T-helper 1 cell treated with Interleukin-12 subunit alpha and Interleukin-12 subunit beta and Interleukin-4 antibody, amounts not matched to agents 30 μg/mL and 1 μg/mL, for 36 hours (primary cell): ENCODE data around the gene CAPN5.

Source experiments
- H3K27ac Mint-ChIP-seq: one replicate; pipeline ENCODE4 v1.8.0; 2021; ENCODE audit warnings: mild to moderate bottlenecking, mixed read lengths
- H3K27me3 Mint-ChIP-seq: one replicate; pipeline ENCODE4 v1.8.0; 2021; ENCODE audit warnings: low read depth, mixed read lengths
- H3K36me3 Mint-ChIP-seq: one replicate; pipeline ENCODE4 v1.8.0; 2021; ENCODE audit warnings: low read depth, mixed read lengths
- H3K4me1 Mint-ChIP-seq: one replicate; pipeline ENCODE4 v1.8.0; 2021; ENCODE audit warnings: low read depth, mixed read lengths
- H3K4me3 Mint-ChIP-seq: one replicate; pipeline ENCODE4 v1.8.0; 2021; ENCODE audit warnings: mild to moderate bottlenecking, moderate library complexity, mixed read lengths
- H3K9me3 Mint-ChIP-seq: one replicate; pipeline ENCODE4 v1.8.0; 2021; ENCODE audit warnings: mixed read lengths

Gene CAPN5

GRCh38 chr11:77102246-77103210 lies 35.8 kb downstream of the CAPN5 start, which contains the start of gene OMP:
TSS of gene OMP (plus strand) at chr11:77102840. CDS start at chr11:77102840, 0 bp downstream.
- Mint-ChIP-seq H3K4me1 (no peaks in the 10 kb centered on the region), H3K27ac (no peak within 1 kb of the TSS), H3K9me3 (no peaks in the 10 kb centered on the region), H3K36me3 (no peaks in the 10 kb centered on the region), H3K27me3 (no peaks in the 10 kb centered on the region), H3K4me3 (no peak within 1 kb of the TSS)

- Mint-ChIP-seq H3K9me3 (no peaks in the 10 kb centered on the region), H3K27me3 (no peaks in the 10 kb centered on the region), H3K36me3 (no peaks in the 10 kb centered on the region), H3K4me1 (no peaks in the 10 kb centered on the region), H3K27ac (no peak overlapping the region), H3K4me3 (no peak overlapping the region)
Measured at GRCh38 chr11:77103319-77103718, 36.5 kb downstream of the CAPN5 start.

- H3K27me3 Mint-ChIP-seq = no peaks in the 10 kb centered on the region
- H3K9me3 Mint-ChIP-seq = no peaks in the 10 kb centered on the region
- no peaks in the 10 kb centered on the region for H3K4me1 Mint-ChIP-seq
- H3K36me3 Mint-ChIP-seq = no peaks in the 10 kb centered on the region
- no peak overlapping the region for H3K4me3 Mint-ChIP-seq
- H3K27ac Mint-ChIP-seq = no peak overlapping the region
Measured at GRCh38 chr11:77104727-77105126, 38.0 kb downstream of the CAPN5 start.

GRCh38 chr11:77106321-77106720 lies 39.5 kb downstream of the CAPN5 start:
- Mint-ChIP-seq H3K27ac (no peak overlapping the region), H3K4me1 (no peaks in the 10 kb centered on the region), H3K4me3 (no peak overlapping the region), H3K27me3 (no peaks in the 10 kb centered on the region), H3K9me3 (no peaks in the 10 kb centered on the region), H3K36me3 (no peaks in the 10 kb centered on the region)

GRCh38 chr11:77106759-77107158 lies 40.0 kb downstream of the CAPN5 start:
- Mint-ChIP-seq H3K27me3 (no peaks in the 10 kb centered on the region), H3K36me3 (no peaks in the 10 kb centered on the region), H3K4me3 (no peak overlapping the region), H3K4me1 (no peaks in the 10 kb centered on the region), H3K27ac (no peak overlapping the region), H3K9me3 (no peaks in the 10 kb centered on the region)

- H3K4me1 Mint-ChIP-seq = no peaks in the 10 kb centered on the region
- no peak overlapping the region for H3K27ac Mint-ChIP-seq
- H3K36me3 Mint-ChIP-seq = no peaks in the 10 kb centered on the region
- H3K9me3 Mint-ChIP-seq = no peaks in the 10 kb centered on the region
- no peak overlapping the region for H3K4me3 Mint-ChIP-seq
- H3K27me3 Mint-ChIP-seq = no peaks in the 10 kb centered on the region
Measured at GRCh38 chr11:77107950-77108349, 41.2 kb downstream of the CAPN5 start.

GRCh38 chr11:77108436-77108835 lies 41.7 kb downstream of the CAPN5 start:
- H3K27ac Mint-ChIP-seq = no peak overlapping the region

GRCh38 chr11:77109236-77110019 lies 42.7 kb downstream of the CAPN5 start:
- no peak overlapping the region for H3K27ac Mint-ChIP-seq
- peaks cover 3% of the 10 kb centered on the region for H3K4me1 Mint-ChIP-seq
- no peaks in the 10 kb centered on the region for H3K36me3 Mint-ChIP-seq
- no peaks in the 10 kb centered on the region for H3K27me3 Mint-ChIP-seq
- H3K9me3 Mint-ChIP-seq = no peaks in the 10 kb centered on the region
- no peak overlapping the region for H3K4me3 Mint-ChIP-seq

More at GRCh38 chr11:77108436-77108835, 41.7 kb downstream of the CAPN5 start:
- H3K27me3 Mint-ChIP-seq = no peaks in the 10 kb centered on the region
- no peaks in the 10 kb centered on the region for H3K36me3 Mint-ChIP-seq
- H3K4me3 Mint-ChIP-seq = no peak overlapping the region
- H3K9me3 Mint-ChIP-seq = no peaks in the 10 kb centered on the region
- H3K4me1 Mint-ChIP-seq = peaks cover 3% of the 10 kb centered on the region

- no peak overlapping the region for H3K27ac Mint-ChIP-seq
- H3K4me3 Mint-ChIP-seq = no peak overlapping the region
- no peaks in the 10 kb centered on the region for H3K27me3 Mint-ChIP-seq
- H3K4me1 Mint-ChIP-seq = peaks cover 3% of the 10 kb centered on the region
- H3K36me3 Mint-ChIP-seq = no peaks in the 10 kb centered on the region
- H3K9me3 Mint-ChIP-seq = no peaks in the 10 kb centered on the region
Measured at GRCh38 chr11:77110836-77111235, 44.1 kb downstream of the CAPN5 start.

- Mint-ChIP-seq H3K36me3 (no peaks in the 10 kb centered on the region), H3K27ac (no peak overlapping the region), H3K4me3 (no peak overlapping the region), H3K4me1 (peaks cover 3% of the 10 kb centered on the region), H3K9me3 (no peaks in the 10 kb centered on the region), H3K27me3 (no peaks in the 10 kb centered on the region)
Measured at GRCh38 chr11:77111277-77111676, 44.5 kb downstream of the CAPN5 start.

- Mint-ChIP-seq H3K4me3 (no peak overlapping the region), H3K27ac (no peak overlapping the region)
Measured at GRCh38 chr11:77111946-77112345, 45.2 kb downstream of the CAPN5 start.

GRCh38 chr11:77112641-77113381 lies 46.0 kb downstream of the CAPN5 start:
- H3K4me3 Mint-ChIP-seq = no peak overlapping the region
- no peak overlapping the region for H3K27ac Mint-ChIP-seq
- H3K9me3 Mint-ChIP-seq = no peaks in the 10 kb centered on the region
- peaks cover 3% of the 10 kb centered on the region for H3K4me1 Mint-ChIP-seq
- no peaks in the 10 kb centered on the region for H3K36me3 Mint-ChIP-seq
- H3K27me3 Mint-ChIP-seq = no peaks in the 10 kb centered on the region

More at GRCh38 chr11:77111946-77112345, 45.2 kb downstream of the CAPN5 start:
- Mint-ChIP-seq H3K27me3 (no peaks in the 10 kb centered on the region), H3K9me3 (no peaks in the 10 kb centered on the region), H3K36me3 (no peaks in the 10 kb centered on the region), H3K4me1 (peaks cover 3% of the 10 kb centered on the region)

GRCh38 chr11:77113382-77114088 lies 46.8 kb downstream of the CAPN5 start:
- Mint-ChIP-seq H3K36me3 (no peaks in the 10 kb centered on the region), H3K4me1 (peaks cover 3% of the 10 kb centered on the region), H3K27ac (no peak overlapping the region), H3K4me3 (no peak overlapping the region), H3K27me3 (no peaks in the 10 kb centered on the region), H3K9me3 (no peaks in the 10 kb centered on the region)

- Mint-ChIP-seq H3K4me1 (peaks cover 3% of the 10 kb centered on the region), H3K9me3 (no peaks in the 10 kb centered on the region), H3K36me3 (no peaks in the 10 kb centered on the region), H3K27ac (no peak overlapping the region), H3K4me3 (no peak overlapping the region), H3K27me3 (no peaks in the 10 kb centered on the region)
Measured at GRCh38 chr11:77114089-77114463, 47.3 kb downstream of the CAPN5 start.
